Neural cell (in vitro differentiated cells): ENCODE measurements around the gene RENBP. TPM values are rescaled to one million over a fixed set of nuclear protein-coding genes. Genes with fewer than 3 reads are reported as not detected.

Experiments used
- H2AFZ ChIP-seq: fragments of 200-600, 300-800 bp; sonication (generic), shearing (Covaris generic); 2 replicates; pipeline ENCODE4 v1.6.0; 2014; ENCODE audit warnings: low read depth, mild to moderate bottlenecking, antibody characterized with exemption, low read length, moderate library complexity
- H3F3A ChIP-seq: fragments of 200-600 bp; shearing (Covaris generic); 2 replicates; pipeline ENCODE4 v1.6.1; 2016; ENCODE audit warnings: mild to moderate bottlenecking, moderate library complexity, mixed read lengths, antibody characterized with exemption, low read length; ENCODE audit not compliant: insufficient read depth, poor library complexity, severe bottlenecking
- H3K27ac ChIP-seq: fragments of 200-600, 300-800 bp; sonication (generic), shearing (Covaris generic); 2 replicates; pipeline ENCODE4 v1.5.1; 2014; ENCODE audit warnings: mild to moderate bottlenecking, low read length, moderate library complexity
- H3K27me3 ChIP-seq: fragments of 300-800, 200-600 bp; sonication (generic), shearing (Covaris generic); 2 replicates; pipeline ENCODE4 v1.6.0; 2014; ENCODE audit warnings: mild to moderate bottlenecking, low read depth, low read length, moderate library complexity; ENCODE audit not compliant: insufficient read depth
- H3K36me3 ChIP-seq: fragments of 300-800, 200-600 bp; sonication (generic), shearing (Covaris generic); 2 replicates; pipeline ENCODE4 v1.5.1; 2014; ENCODE audit warnings: mild to moderate bottlenecking, antibody characterized with exemption, low read length, moderate library complexity; ENCODE audit not compliant: insufficient read depth
- H3K4me2 ChIP-seq: fragments of 300-800, 200-600 bp; sonication (generic), shearing (Covaris generic); 2 replicates; pipeline ENCODE4 v1.6.0; 2014; ENCODE audit warnings: mild to moderate bottlenecking, low read length
- H3K4me3 ChIP-seq: fragments of 300-800, 200-600 bp; sonication (generic), shearing (Covaris generic); 2 replicates; pipeline ENCODE4 v1.5.1; 2014; ENCODE audit warnings: mild to moderate bottlenecking, low read length, moderate library complexity
- H3K79me2 ChIP-seq: fragments of 200-600 bp; shearing (Covaris generic); replicated peaks from 2 replicates; pipeline ENCODE4 v1.6.0; 2014; ENCODE audit warnings: mild to moderate bottlenecking, low read length, moderate library complexity; ENCODE audit not compliant: insufficient read depth
- H3K9ac ChIP-seq: fragments of 300-800, 200-600 bp; sonication (generic), shearing (Covaris generic); 2 replicates; pipeline ENCODE4 v1.6.1; 2016; ENCODE audit warnings: mild to moderate bottlenecking, low read length, mixed read lengths
- H3K9me2 ChIP-seq: fragments of 200-600 bp; shearing (Covaris generic); 2 replicates; pipeline ENCODE4 v1.6.1; 2016; ENCODE audit warnings: mild to moderate bottlenecking, low read length, mixed read lengths; ENCODE audit not compliant: insufficient read depth
- H3K9me3 ChIP-seq: fragments of 200-600, 300-800 bp; sonication (generic), shearing (Covaris generic); 2 replicates; pipeline ENCODE4 v1.6.1; 2016; ENCODE audit warnings: mild to moderate bottlenecking, mixed run types, low read length, moderate library complexity, mixed read lengths
- H4K20me1 ChIP-seq: fragments of 200-600 bp; shearing (Covaris generic); 2 replicates; pipeline ENCODE4 v1.6.1; 2016; ENCODE audit warnings: mild to moderate bottlenecking, mixed run types; ENCODE audit not compliant: insufficient read depth
- CTCF ChIP-seq: fragments of 450-650 bp; IDR thresholded peaks from 2 replicates; pipeline ENCODE4 v1.5.1; 2014; ENCODE audit warnings: antibody characterized with exemption, mild to moderate bottlenecking, moderate library complexity; ENCODE audit not compliant: poor library complexity, severe bottlenecking
- EP300 ChIP-seq: fragments of 450-650 bp; conservative IDR thresholded peaks from 2 replicates; pipeline ENCODE4 v1.6.1; 2014; ENCODE audit warnings: antibody characterized with exemption, mild to moderate bottlenecking, moderate library complexity; ENCODE audit not compliant: poor library complexity, severe bottlenecking
- EZH2 ChIP-seq: fragments of 200-600, 300-800 bp; shearing (Covaris generic), sonication (generic); IDR thresholded peaks from 2 replicates; pipeline ENCODE4 v1.6.1; 2014; ENCODE audit warnings: antibody characterized with exemption, low read length, borderline replicate concordance, mild to moderate bottlenecking; ENCODE audit not compliant: insufficient read depth, poor library complexity, severe bottlenecking
- MXI1 ChIP-seq: fragments of 450-650 bp; conservative IDR thresholded peaks from 2 replicates; pipeline ENCODE4 v1.6.1; 2014; ENCODE audit warnings: antibody characterized with exemption, mild to moderate bottlenecking; ENCODE audit not compliant: poor library complexity, severe bottlenecking
- POLR2AphosphoS5 ChIP-seq: IDR thresholded peaks from 2 replicates; pipeline ENCODE4 v1.6.1; 2012
- RAD21 ChIP-seq: fragments of 450-650 bp; conservative IDR thresholded peaks from 2 replicates; pipeline ENCODE4 v1.6.1; 2014; ENCODE audit warnings: antibody characterized with exemption, mild to moderate bottlenecking, moderate library complexity
- REST ChIP-seq: IDR thresholded peaks from 2 replicates; pipeline ENCODE4 v1.6.1; 2012; ENCODE audit warnings: borderline replicate concordance
- SMC3 ChIP-seq: fragments of 450-650 bp; conservative IDR thresholded peaks from 2 replicates; pipeline ENCODE4 v1.6.1; 2014; ENCODE audit warnings: antibody characterized with exemption, mild to moderate bottlenecking, moderate library complexity; ENCODE audit not compliant: poor library complexity
- TAF1 ChIP-seq: IDR thresholded peaks from 2 replicates; pipeline ENCODE4 v1.6.1; 2012; ENCODE audit warnings: low read depth
- polyA plus RNA-seq: library from polyadenylated mRNA; depleted of rRNA; stranded (reverse); fragments of >200 nt; gene quantifications from 2 replicates; pipeline ENCODE4 v1.2.3, GENCODE V29; 2014

RENBP gene
- polyA plus RNA-seq, 1 donor from 2014 or later, result 0.89 TPM

GRCh38 chrX:153926552-153926857 lies 17.9 kb downstream of the RENBP start:
- no peak overlapping the region for H2AFZ ChIP-seq
- H3K9ac ChIP-seq, result peak overlapping the region; percentile 92
- H4K20me1 ChIP-seq, result no peaks in the 10 kb centered on the region
- TF ChIP-seq TAF1 (no peak), CTCF (no peak), SMC3 (no peak), EP300 (no peak), MXI1 (no peak), POLR2AphosphoS5 (no peak), RAD21 (no peak), EZH2 (no peak), REST (no peak)
- no peaks in the 10 kb centered on the region for H3K27me3 ChIP-seq
- H3K4me3 ChIP-seq, result peak overlapping the region; percentile 71
- H3K27ac ChIP-seq, result peak overlapping the region; percentile 94
- H3K9me2 ChIP-seq, result no peaks in the 10 kb centered on the region
- H3K79me2 ChIP-seq, result no peaks in the 10 kb centered on the region
- H3K36me3 ChIP-seq, result no peaks in the 10 kb centered on the region
- H3K4me2 ChIP-seq, result no peak overlapping the region
- no peaks in the 10 kb centered on the region for H3F3A ChIP-seq
- no peaks in the 10 kb centered on the region for H3K9me3 ChIP-seq

GRCh38 chrX:153925739-153926551 lies 18.5 kb downstream of the RENBP start, which contains the start of gene ARHGAP4:
TSS of gene ARHGAP4 (minus strand) at chrX:153926264. CDS start at chrX:153926202, 62 bp downstream.
- peak within 1 kb of the TSS; percentile 92 for H3K9ac ChIP-seq
- no peak within 1 kb of the TSS for H2AFZ ChIP-seq
- peak within 1 kb of the TSS; percentile 71 for H3K4me3 ChIP-seq
- no peak within 1 kb of the TSS for H3K4me2 ChIP-seq
- no peaks in the 10 kb centered on the region for H4K20me1 ChIP-seq
- H3K36me3 ChIP-seq, result no peaks in the 10 kb centered on the region
- no peaks in the 10 kb centered on the region for H3F3A ChIP-seq
- H3K9me2 ChIP-seq, result no peaks in the 10 kb centered on the region
- no peaks in the 10 kb centered on the region for H3K79me2 ChIP-seq
- H3K9me3 ChIP-seq, result no peaks in the 10 kb centered on the region
- no peaks in the 10 kb centered on the region for H3K27me3 ChIP-seq
- TF ChIP-seq EZH2 (no peak), TAF1 (no peak), MXI1 (no peak), RAD21 (no peak), CTCF (no peak), EP300 (no peak), REST (no peak)
- peak within 1 kb of the TSS; percentile 94 for H3K27ac ChIP-seq
